B cell (primary cell): ENCODE measurements around the gene UBAP1L. TPM values are rescaled to one million over a fixed set of nuclear protein-coding genes. Genes with fewer than 3 reads are reported as not detected.
"Not testable (repeated sequence)": the region's sequence is repeated elsewhere in the genome, so short reads cannot be mapped to it uniquely, and the experiment has no call there.

ENCODE experiments used
- ATAC-seq: fragments of 200-7000 bp; cut with Tn5 transposase; one replicate; pipeline ENCODE4 v1.10.0; 2021; ENCODE audit warnings: low read depth, mild to moderate bottlenecking, moderate number of reproducible peaks, moderate library complexity
- CTCF ChIA-PET: fragments of 350-600 bp; sonication (Branson Sonifier 250); formaldehyde crosslinking; loops from one replicate; lab custom pipeline; 2021; ENCODE audit warnings: antibody characterized with exemption, inconsistent platforms; lab: Charles Lee
- POLR2A ChIA-PET: fragments of 350-600 bp; sonication (Branson Sonifier 250); formaldehyde crosslinking; loops from one replicate; lab custom pipeline; 2021; ENCODE audit warnings: antibody characterized with exemption; lab: Charles Lee
- DNase-seq: peaks from one replicate; pipeline ENCODE4 v3.0.0; 2013
- H2AFZ ChIP-seq: 2 replicates; pipeline ENCODE4 v1.6.1; 2012; ENCODE audit warnings: mild to moderate bottlenecking, low read depth, low read length; ENCODE audit not compliant: insufficient read depth, poor library complexity, severe bottlenecking
- H3K27ac ChIP-seq, 2 donors: 1 replicate in 1 of 2; 2 replicates in 1 of 2; pipeline ENCODE4 v1.5.1; 2012 to 2013; ENCODE audit warnings: low read length in 2 of 2, mild to moderate bottlenecking in 2 of 2, moderate library complexity in 1 of 2
- H3K27me3 ChIP-seq, 4 experiments: fragments of 200-600 bp in 1 of 4; sonication (generic) in 1 of 4; replicated peaks in 1 of 4; 1 replicate in 2 of 4; 2 replicates in 2 of 4; pipeline versions ENCODE4 v1.6.1 to v1.7.0; 2013 to 2016; ENCODE audit warnings: low read length in 3 of 4, mild to moderate bottlenecking in 2 of 4, mixed read lengths in 1 of 4, moderate library complexity in 1 of 4; ENCODE audit not compliant: insufficient read depth in 4 of 4, control insufficient read depth in 3 of 4; ENCODE audit errors: control extremely low read depth in 1 of 4
- H3K36me3 ChIP-seq, 2 experiments: replicated peaks in 1 of 2; 1 replicate in 1 of 2; 2 replicates in 1 of 2; pipeline versions ENCODE4 v1.6.1 to v1.7.1; 2013; ENCODE audit warnings: low read length in 1 of 2; ENCODE audit not compliant: insufficient read depth in 2 of 2, control insufficient read depth in 1 of 2; ENCODE audit errors: control extremely low read depth in 1 of 2, extremely low read depth in 1 of 2
- H3K4me1 ChIP-seq, 2 donors: fragments of 200-600 bp in 1 of 2; sonication (generic) in 1 of 2; 1 replicate in 1 of 2; 2 replicates in 1 of 2; pipeline versions ENCODE4 v1.5.1 to v1.6.1; 2013 to 2017; ENCODE audit warnings: low read length in 2 of 2; ENCODE audit not compliant: control insufficient read depth in 2 of 2, insufficient read depth in 2 of 2
- H3K4me2 ChIP-seq: replicated peaks from 2 replicates; pipeline ENCODE3; 2012; ENCODE audit warnings: mild to moderate bottlenecking, low read depth, low read length; ENCODE audit not compliant: poor library complexity, severe bottlenecking
- H3K4me3 ChIP-seq, 5 experiments: fragments of 200-600 bp in 1 of 5; sonication (generic) in 1 of 5; 1 replicate in 3 of 5; 2 replicates in 2 of 5; pipeline versions ENCODE4 v1.5.1 to v1.7.0; 2011 to 2016; ENCODE audit warnings: low read length in 4 of 5, mild to moderate bottlenecking in 4 of 5, low read depth in 2 of 5, control low read depth in 1 of 5, moderate library complexity in 1 of 5; ENCODE audit not compliant: insufficient read depth in 1 of 5; ENCODE audit errors: control extremely low read depth in 1 of 5, extremely low read depth in 1 of 5
- H3K79me2 ChIP-seq: fragments of 200-600 bp; sonication (generic); one replicate; pipeline ENCODE4 v1.6.0; 2016; ENCODE audit warnings: low read length; ENCODE audit not compliant: control insufficient read depth, insufficient read depth
- H3K9ac ChIP-seq: fragments of 200-600 bp; sonication (generic); 2 replicates; pipeline ENCODE4 v1.6.1; 2017; ENCODE audit warnings: mild to moderate bottlenecking, low read length, moderate library complexity
- H3K9me3 ChIP-seq, 3 donors: one replicate each; pipeline versions ENCODE4 v1.6.1 to v1.7.1; 2013; ENCODE audit warnings: low read length in 2 of 3; ENCODE audit not compliant: control insufficient read depth in 2 of 3, insufficient read depth in 1 of 3; ENCODE audit errors: control extremely low read depth in 1 of 3
- H4K20me1 ChIP-seq: 2 replicates; pipeline ENCODE4 v1.6.0; 2012; ENCODE audit warnings: mild to moderate bottlenecking, low read length; ENCODE audit not compliant: insufficient read depth, control insufficient read depth, poor library complexity, severe bottlenecking
- H3K27ac Mint-ChIP-seq: one replicate; pipeline ENCODE4 v1.8.0; 2021; ENCODE audit warnings: mixed read lengths
- H3K27me3 Mint-ChIP-seq: one replicate; pipeline ENCODE4 v1.8.0; 2021; ENCODE audit warnings: mixed read lengths
- H3K4me1 Mint-ChIP-seq: one replicate; pipeline ENCODE4 v1.8.0; 2021; ENCODE audit warnings: mixed read lengths
- H3K4me3 Mint-ChIP-seq: one replicate; pipeline ENCODE4 v1.8.0; 2021; ENCODE audit warnings: mixed read lengths
- H3K9me3 Mint-ChIP-seq: one replicate; pipeline ENCODE4 v1.8.0; 2022; ENCODE audit warnings: mixed read lengths; ENCODE audit not compliant: insufficient read depth
- EZH2 ChIP-seq: IDR thresholded peaks from 2 replicates; pipeline ENCODE4 v1.6.1; 2012; ENCODE audit warnings: borderline replicate concordance, low read depth, mild to moderate bottlenecking, moderate library complexity, low read length; ENCODE audit not compliant: insufficient read depth, poor library complexity, severe bottlenecking
- WGBS: methylation state at CpG from one replicate; pipeline ENCODE4 v1.1.5; 2013; ENCODE audit warnings: missing lambda C conversion rate; ENCODE audit not compliant: insufficient coverage; 5-methylcytosine and 5-hydroxymethylcytosine counted together
- intact Hi-C: fragments of 100-400 bp; cut with micrococcal nuclease; formaldehyde crosslinking; loops from one replicate; pipeline ENCODE4 v1.10.0; 2022
- polyA plus RNA-seq: library from polyadenylated mRNA; depleted of rRNA; stranded (reverse); fragments of >200 nt; gene quantifications from 2 replicates; pipeline ENCODE4 v1.2.3, GENCODE V29; 2012
- total RNA-seq, 2 donors: library from RNA; stranded (reverse); fragments of 120-200 nt in 1 of 2; gene quantifications; 1 replicate in 1 of 2; 2 replicates in 1 of 2; pipeline versions ENCODE4 v1.2.3 to v1.2.4, GENCODE V29; 2013 to 2022
- TF ChIP-seq, protein P1 (sequence below): fragments of 200-600 bp; IDR thresholded peaks from one replicate; pipeline ENCODE4 v1.8.0; 2022; ENCODE audit warnings: antibody characterized with exemption, mild to moderate bottlenecking

The UBAP1L gene
- total and polyA plus RNA-seq, 2 donors (not counting 1 experiment from before 2014, with no cell fraction given): 8.5 to 18.4 TPM

- ChIA-PET POLR2A (no interaction called here), CTCF (interaction anchor here (0.6 to 4.1 kb wide), 4 partner anchors 11 to 1734 kb away, joined by 3 to 19 read pairs (median 6); no protein-coding TSS in a partner anchor)
- H3K36me3 ChIP-seq: no peaks in the 10 kb centered on the region
- no peak within 1 kb of the TSS for H2AFZ ChIP-seq
- peaks cover 0 to 6% of the 10 kb centered on the region in 2 donors for H3K4me1 ChIP-seq
- WGBS: 87% methylated on average over 72 of the region's 73 CpGs
- peaks cover 0 to 23% (median 5%) of the 10 kb centered on the region in 4 experiments for H3K27me3 ChIP-seq
- no peak within 1 kb of the TSS for H3K4me3 ChIP-seq
- no peak for ATAC-seq
- intact Hi-C loops: no loop called here
- Mint-ChIP-seq H3K4me3 (no peak within 1 kb of the TSS), H3K27me3 (peaks cover 39% of the 10 kb centered on the region), H3K4me1 (peaks cover 9% of the 10 kb centered on the region), H3K27ac (no peak within 1 kb of the TSS), H3K9me3 (no peaks in the 10 kb centered on the region)
- TF ChIP-seq, protein P1, sequence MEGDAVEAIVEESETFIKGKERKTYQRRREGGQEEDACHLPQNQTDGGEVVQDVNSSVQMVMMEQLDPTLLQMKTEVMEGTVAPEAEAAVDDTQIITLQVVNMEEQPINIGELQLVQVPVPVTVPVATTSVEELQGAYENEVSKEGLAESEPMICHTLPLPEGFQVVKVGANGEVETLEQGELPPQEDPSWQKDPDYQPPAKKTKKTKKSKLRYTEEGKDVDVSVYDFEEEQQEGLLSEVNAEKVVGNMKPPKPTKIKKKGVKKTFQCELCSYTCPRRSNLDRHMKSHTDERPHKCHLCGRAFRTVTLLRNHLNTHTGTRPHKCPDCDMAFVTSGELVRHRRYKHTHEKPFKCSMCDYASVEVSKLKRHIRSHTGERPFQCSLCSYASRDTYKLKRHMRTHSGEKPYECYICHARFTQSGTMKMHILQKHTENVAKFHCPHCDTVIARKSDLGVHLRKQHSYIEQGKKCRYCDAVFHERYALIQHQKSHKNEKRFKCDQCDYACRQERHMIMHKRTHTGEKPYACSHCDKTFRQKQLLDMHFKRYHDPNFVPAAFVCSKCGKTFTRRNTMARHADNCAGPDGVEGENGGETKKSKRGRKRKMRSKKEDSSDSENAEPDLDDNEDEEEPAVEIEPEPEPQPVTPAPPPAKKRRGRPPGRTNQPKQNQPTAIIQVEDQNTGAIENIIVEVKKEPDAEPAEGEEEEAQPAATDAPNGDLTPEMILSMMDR: no peak
- TF ChIP-seq EZH2: no peak
- H3K9me3 ChIP-seq: peaks cover 0 to 8% (median 0%) of the 10 kb centered on the region in 3 donors
- no peak within 1 kb of the TSS for H3K27ac ChIP-seq
- peak within 1 kb of the TSS; percentile 65 for H3K4me2 ChIP-seq
- no peak for DNase-seq
- H3K79me2 ChIP-seq: no peaks in the 10 kb centered on the region
- H3K9ac ChIP-seq: no peak within 1 kb of the TSS
- no peaks in the 10 kb centered on the region for H4K20me1 ChIP-seq
These were observed 38.3 kb downstream of the UBAP1L start, which contains the start of gene KBTBD13 for GRCh38 chr15:65076486-65077290. TSS of gene KBTBD13 (plus strand) at chr15:65076746. CDS start at chr15:65076816, 70 bp downstream.

GRCh38 chr15:65075607-65076395 is 39.2 kb downstream of the UBAP1L start:
- intact Hi-C loops, H3K9ac ChIP-seq, H3K9me3 ChIP-seq, H3K9me3 Mint-ChIP-seq, H3K27ac Mint-ChIP-seq, H3K79me2 ChIP-seq, H3K4me2 ChIP-seq, H3K4me1 Mint-ChIP-seq, DNase-seq, H3K36me3 ChIP-seq, H3K4me3 ChIP-seq, H3K27ac ChIP-seq, H3K4me3 Mint-ChIP-seq, H4K20me1 ChIP-seq, POLR2A ChIA-PET, H3K4me1 ChIP-seq, ATAC-seq, H2AFZ ChIP-seq: not testable (repeated sequence)
- CTCF ChIA-PET: interaction anchor here (0.6 to 4.1 kb wide), 3 partner anchors 11 to 1734 kb away, joined by 3 to 19 read pairs (median 3); no protein-coding TSS in a partner anchor
- H3K27me3 ChIP-seq: peaks cover 0 to 18% (median 5%) of the 10 kb centered on the region in 4 experiments
- peaks cover 30% of the 10 kb centered on the region for H3K27me3 Mint-ChIP-seq
- 18% methylated on average over 9 of the region's 12 CpGs for WGBS

- H4K20me1 ChIP-seq, H3K4me1 ChIP-seq, ATAC-seq, POLR2A ChIA-PET, H3K27ac Mint-ChIP-seq, H3K79me2 ChIP-seq, H3K9me3 ChIP-seq, H3K4me3 ChIP-seq, H3K4me2 ChIP-seq, H3K36me3 ChIP-seq, intact Hi-C loops, CTCF ChIA-PET, DNase-seq, H3K9me3 Mint-ChIP-seq, H3K9ac ChIP-seq, H3K4me3 Mint-ChIP-seq, H2AFZ ChIP-seq, H3K27ac ChIP-seq, H3K4me1 Mint-ChIP-seq: not testable (repeated sequence)
- 99% methylated on average over 11 of the region's 22 CpGs for WGBS
- peaks cover 0 to 19% (median 5%) of the 10 kb centered on the region in 4 experiments for H3K27me3 ChIP-seq
- H3K27me3 Mint-ChIP-seq: peaks cover 26% of the 10 kb centered on the region
These were observed 40.1 kb downstream of the UBAP1L start for GRCh38 chr15:65074946-65075345.
